Keratinocyte (primary cell): ENCODE results near the gene CENATAC. TPM values are rescaled to one million over a fixed set of nuclear protein-coding genes. Genes with fewer than 3 reads are reported as not detected.

Source experiments
- DNase-seq: peaks from one replicate; pipeline ENCODE4 v3.0.0-alpha.2; 2011; ENCODE audit warnings: low read depth, missing footprints, low spot score
- FAIRE-seq: peaks from 2 replicates; lab custom pipeline; 2011; peaks lifted over from hg19 to GRCh38; lab: Jason Lieb, UNC
- H2AFZ ChIP-seq: 2 replicates; pipeline ENCODE4 v1.6.0; 2012; ENCODE audit warnings: low read length, control low read depth, inconsistent platforms; ENCODE audit not compliant: control insufficient read depth
- H3K27ac ChIP-seq: 2 replicates; pipeline ENCODE4 v1.5.1; 2011; ENCODE audit warnings: low read length; ENCODE audit not compliant: control insufficient read depth, insufficient read depth
- H3K27me3 ChIP-seq: 3 replicates; pipeline ENCODE4 v1.6.0; 2011; ENCODE audit warnings: low read length; ENCODE audit not compliant: control insufficient read depth, insufficient read depth; ENCODE audit errors: extremely low read depth
- H3K36me3 ChIP-seq, 2 experiments: 2 replicates in 1 of 2; 3 replicates in 1 of 2; pipeline ENCODE4 v1.5.1; 2011; ENCODE audit warnings: low read length in 2 of 2, mild to moderate bottlenecking in 1 of 2; ENCODE audit not compliant: control insufficient read depth in 2 of 2, insufficient read depth in 2 of 2; ENCODE audit errors: extremely low read depth in 1 of 2
- H3K4me1 ChIP-seq: 3 replicates; pipeline ENCODE4 v1.5.1; 2011; ENCODE audit warnings: low read length; ENCODE audit not compliant: control insufficient read depth, insufficient read depth; ENCODE audit errors: extremely low read depth
- H3K4me2 ChIP-seq: 3 replicates; pipeline ENCODE4 v1.6.0; 2011; ENCODE audit warnings: low read depth, low read length; ENCODE audit not compliant: control insufficient read depth, insufficient read depth; ENCODE audit errors: extremely low read depth
- H3K4me3 ChIP-seq, 3 experiments: fragments of 200-600 bp in 1 of 3; sonication (generic) in 1 of 3; 2 replicates in 2 of 3; 3 replicates in 1 of 3; pipeline ENCODE4 v1.5.1; 2011 to 2016; ENCODE audit warnings: low read length in 3 of 3, mild to moderate bottlenecking in 3 of 3, control low read depth in 2 of 3, inconsistent platforms in 1 of 3, low read depth in 1 of 3, mixed read lengths in 1 of 3, mixed run types in 1 of 3, moderate library complexity in 1 of 3; ENCODE audit not compliant: control insufficient read depth in 2 of 3, insufficient read depth in 2 of 3; ENCODE audit errors: extremely low read depth in 1 of 3
- H3K79me2 ChIP-seq: 2 replicates; pipeline ENCODE4 v1.6.0; 2012; ENCODE audit warnings: low read length; ENCODE audit not compliant: control insufficient read depth, insufficient read depth
- H3K9ac ChIP-seq: 3 replicates; pipeline ENCODE4 v1.6.0; 2011; ENCODE audit warnings: low read length; ENCODE audit not compliant: control insufficient read depth, insufficient read depth; ENCODE audit errors: extremely low read depth
- H3K9me1 ChIP-seq: 3 replicates; pipeline ENCODE4 v1.6.0; 2011; ENCODE audit warnings: low read length; ENCODE audit not compliant: control insufficient read depth, insufficient read depth; ENCODE audit errors: extremely low read depth
- H3K9me3 ChIP-seq: 2 replicates; pipeline ENCODE4 v1.5.1; 2012; ENCODE audit warnings: low read depth, low read length; ENCODE audit not compliant: control insufficient read depth
- H4K20me1 ChIP-seq: 3 replicates; pipeline ENCODE4 v1.6.0; 2011; ENCODE audit warnings: low read length; ENCODE audit not compliant: control insufficient read depth, insufficient read depth; ENCODE audit errors: extremely low read depth
- CTCF ChIP-seq, 3 experiments: IDR thresholded peaks in 1 of 3; conservative IDR thresholded peaks in 1 of 3; optimal IDR thresholded peaks in 1 of 3; 2 replicates in 2 of 3; 3 replicates in 1 of 3; pipeline versions ENCODE3 to v1.5.1; 2011; ENCODE audit warnings: low read length in 3 of 3, mild to moderate bottlenecking in 3 of 3, moderate library complexity in 2 of 3, control low read depth in 1 of 3, inconsistent platforms in 1 of 3; ENCODE audit not compliant: insufficient read depth in 2 of 3; ENCODE audit errors: extremely low read depth in 1 of 3
- EZH2 ChIP-seq: IDR thresholded peaks from one replicate; pipeline ENCODE4 v1.6.1; 2012; ENCODE audit warnings: inconsistent platforms, mild to moderate bottlenecking, low read length, moderate library complexity
- dilution Hi-C: fragments of 300-500 bp; cut with MboI; formaldehyde crosslinking; loops from one replicate; pipeline ENCODE4 v1.7.0; 2020; ENCODE audit warnings: low sequenced_read_pairs; ENCODE audit not compliant: extremely low pct_ligation_motif_present
- polyA plus RNA-seq, 5 experiments: library from polyadenylated mRNA; depleted of rRNA in 3 of 5; stranded (reverse) in 3 of 5; stranded (forward) in 1 of 5; unstranded in 1 of 5; fragments of >200 nt; gene quantifications; 1 replicate in 1 of 5; 2 replicates in 3 of 5; 3 replicates in 1 of 5; pipeline versions ENCODE4 v1.2.1 to v1.2.3, GENCODE V29; 2011 to 2012; ENCODE audit warnings: missing spikeins in 2 of 5, low read depth in 1 of 5, low replicate concordance in 1 of 5

The CENATAC gene
- polyA plus RNA-seq, 1 donor (not counting 4 experiments of a cell fraction or from before 2014, with no cell fraction given): 22.6 TPM

GRCh38 chr11:119029340-119030028, 31.5 kb downstream of the CENATAC start:
- Histone ChIP-seq H3K9me3 (no peaks in the 10 kb centered on the region), H3K27me3 (no peaks in the 10 kb centered on the region), H3K4me1 (peaks cover 14% of the 10 kb centered on the region), H3K27ac (peak overlapping the region; percentile 78), H3K9ac (peak overlapping the region; percentile 86), H3K4me3 (peak overlapping the region; percentile 54 to 86 (median 84)), H3K9me1 (no peaks in the 10 kb centered on the region), H3K36me3 (peaks cover 18 to 25% of the 10 kb centered on the region in 2 experiments), H3K79me2 (peaks cover 9% of the 10 kb centered on the region), H2AFZ (peak overlapping the region; percentile 66), H4K20me1 (no peaks in the 10 kb centered on the region), H3K4me2 (peak overlapping the region; percentile 95)
- dilution Hi-C loops: no loop called here
- DNase-seq (no peak), FAIRE-seq (no peak)
- no peak for TF ChIP-seq CTCF (optimal IDR thresholded peaks at IDR 0.05 in 1 of 3, IDR thresholded peaks at IDR 0.05 in 1 of 3, conservative IDR thresholded peaks at IDR 0.05 in 1 of 3; ENCODE audit: extremely low read depth in 1 of 3, insufficient read depth in 2 of 3, low read length in 3 of 3)
- TF ChIP-seq EZH2: no peak

GRCh38 chr11:119030029-119030328, 32.0 kb downstream of the CENATAC start:
- H3K9ac ChIP-seq: peak overlapping the region; percentile 86
- TF ChIP-seq EZH2 (no peak), CTCF (optimal IDR thresholded peaks at IDR 0.05 in 1 of 3, IDR thresholded peaks at IDR 0.05 in 1 of 3, conservative IDR thresholded peaks at IDR 0.05 in 1 of 3; ENCODE audit: extremely low read depth in 1 of 3, insufficient read depth in 2 of 3, low read length in 3 of 3) (no peak)
- peak overlapping the region; percentile 21 for H2AFZ ChIP-seq
- no peaks in the 10 kb centered on the region for H4K20me1 ChIP-seq
- peaks cover 16 to 22% of the 10 kb centered on the region in 2 experiments for H3K36me3 ChIP-seq
- DNase-seq (no peak), FAIRE-seq (no peak)
- dilution Hi-C loops: no loop called here
- peak overlapping the region; percentile 54 to 86 (median 84) for H3K4me3 ChIP-seq
- no peaks in the 10 kb centered on the region for H3K9me3 ChIP-seq
- H3K79me2 ChIP-seq: peaks cover 9% of the 10 kb centered on the region
- H3K4me1 ChIP-seq: peaks cover 14% of the 10 kb centered on the region
- H3K4me2 ChIP-seq: peak overlapping the region; percentile 95
- H3K27me3 ChIP-seq: no peaks in the 10 kb centered on the region
- no peaks in the 10 kb centered on the region for H3K9me1 ChIP-seq
- H3K27ac ChIP-seq: peak overlapping the region; percentile 78
